T-helper 17 cell (primary cell): Measurements from ENCODE around the gene ZCWPW2. TPM values are rescaled to one million over a fixed set of nuclear protein-coding genes. Genes with fewer than 3 reads are reported as not detected.

Source experiments
- ATAC-seq: fragments of 150-1000 bp; cut with Tn5 transposase; 2 replicates; pipeline ENCODE4 v1.10.0; 2021; ENCODE audit warnings: mild to moderate bottlenecking, moderate library complexity
- DNase-seq, 3 donors: peaks; one replicate each; pipeline versions ENCODE4 v3.0.0 to v3.0.0-alpha.2; 2020 to 2021
- H3K9me3 ChIP-seq: one replicate; pipeline ENCODE4 v1.7.0; 2013; ENCODE audit warnings: low read length, mild to moderate bottlenecking; ENCODE audit not compliant: control insufficient read depth, poor library complexity, severe bottlenecking
- H3K27ac Mint-ChIP-seq: one replicate; pipeline ENCODE4 v1.8.0; 2022; ENCODE audit warnings: mild to moderate bottlenecking, moderate library complexity, mixed read lengths
- H3K27me3 Mint-ChIP-seq: one replicate; pipeline ENCODE4 v1.8.0; 2022; ENCODE audit warnings: mixed read lengths
- H3K36me3 Mint-ChIP-seq: one replicate; pipeline ENCODE4 v1.8.0; 2022; ENCODE audit warnings: low read depth, mixed read lengths
- H3K4me1 Mint-ChIP-seq: one replicate; pipeline ENCODE4 v1.8.0; 2022; ENCODE audit warnings: mild to moderate bottlenecking, mixed read lengths
- H3K4me3 Mint-ChIP-seq: one replicate; pipeline ENCODE4 v1.8.0; 2022; ENCODE audit warnings: mild to moderate bottlenecking, moderate library complexity, mixed read lengths
- total RNA-seq, 4 donors: library from RNA in 2 of 4; stranded (reverse) in 2 of 4; gene quantifications; one replicate each; pipeline ENCODE4 v1.2.3 and lab custom pipeline; 2022 to 2026

Gene ZCWPW2
- total RNA-seq, 2 donors from 2014 or later = 0.30 TPM; not detected in 1

DNA sequence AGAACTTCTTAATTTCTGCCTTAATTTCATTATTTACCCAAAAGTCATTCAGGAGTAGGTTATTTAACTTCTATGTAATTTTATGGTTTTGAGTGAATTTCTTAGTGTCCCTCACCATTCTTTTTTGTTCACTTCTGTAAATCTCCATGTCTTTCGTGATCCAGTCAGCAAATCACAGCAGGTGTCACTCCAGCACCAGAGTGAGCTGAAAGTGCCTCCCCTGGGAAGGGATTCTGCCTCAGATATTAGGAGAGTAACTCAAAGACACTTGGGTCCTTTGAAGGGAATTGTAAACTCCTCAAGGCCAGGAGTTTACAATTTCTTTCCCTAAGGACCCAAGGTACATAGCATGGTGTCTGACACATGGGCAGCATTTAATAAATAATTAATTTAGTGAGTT, 207.7 kb downstream of the ZCWPW2 start:
- no peak for ATAC-seq
- Mint-ChIP-seq H3K27ac (no peak overlapping the region), H3K27me3 (no peaks in the 10 kb centered on the region), H3K4me1 (no peaks in the 10 kb centered on the region), H3K36me3 (no peaks in the 10 kb centered on the region), H3K4me3 (no peak overlapping the region)
- no peak for DNase-seq
- no peaks in the 10 kb centered on the region for H3K9me3 ChIP-seq

GRCh38 chr3:28564211-28564610, 215.7 kb downstream of the ZCWPW2 start:
- Mint-ChIP-seq H3K36me3 (no peaks in the 10 kb centered on the region), H3K27ac (no peak overlapping the region), H3K27me3 (no peaks in the 10 kb centered on the region), H3K4me3 (no peak overlapping the region), H3K4me1 (no peaks in the 10 kb centered on the region)
- ATAC-seq (no peak), DNase-seq (no peak)
- no peaks in the 10 kb centered on the region for H3K9me3 ChIP-seq

DNA sequence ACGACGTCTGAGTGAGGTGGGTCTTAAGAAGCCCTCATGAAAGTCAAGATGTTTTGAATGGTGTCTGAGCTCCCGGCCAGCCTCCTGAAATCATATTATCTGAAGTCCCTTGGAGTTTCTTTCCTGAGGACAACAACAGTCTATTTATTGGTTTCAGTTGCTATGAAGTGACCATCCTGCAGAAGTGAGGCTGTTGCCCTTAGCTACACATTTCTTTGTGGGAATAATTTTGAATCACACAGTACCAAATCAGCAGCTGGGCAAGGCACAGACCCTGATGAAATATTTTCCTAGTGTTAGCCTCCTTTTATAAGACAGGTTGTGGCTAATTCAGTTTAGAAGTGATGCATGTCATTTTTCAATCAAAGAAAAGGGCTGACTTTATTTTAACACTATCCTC, 220.8 kb downstream of the ZCWPW2 start:
- H3K4me1 Mint-ChIP-seq = no peaks in the 10 kb centered on the region
- H3K9me3 ChIP-seq = no peaks in the 10 kb centered on the region
- DNase-seq = no peak
- no peak for ATAC-seq
- H3K27me3 Mint-ChIP-seq = peaks cover 11% of the 10 kb centered on the region
- H3K4me3 Mint-ChIP-seq = no peak overlapping the region
- no peaks in the 10 kb centered on the region for H3K36me3 Mint-ChIP-seq
- no peak overlapping the region for H3K27ac Mint-ChIP-seq

- H3K4me3 Mint-ChIP-seq = no peak overlapping the region
- no peak for DNase-seq
- peaks cover 2% of the 10 kb centered on the region for H3K36me3 Mint-ChIP-seq
- no peak for ATAC-seq
- no peaks in the 10 kb centered on the region for H3K9me3 ChIP-seq
- no peak overlapping the region for H3K27ac Mint-ChIP-seq
- peaks cover 42% of the 10 kb centered on the region for H3K27me3 Mint-ChIP-seq
- peaks cover 4% of the 10 kb centered on the region for H3K4me1 Mint-ChIP-seq
These were observed 225.5 kb downstream of the ZCWPW2 start for GRCh38 chr3:28574036-28574435.

DNA sequence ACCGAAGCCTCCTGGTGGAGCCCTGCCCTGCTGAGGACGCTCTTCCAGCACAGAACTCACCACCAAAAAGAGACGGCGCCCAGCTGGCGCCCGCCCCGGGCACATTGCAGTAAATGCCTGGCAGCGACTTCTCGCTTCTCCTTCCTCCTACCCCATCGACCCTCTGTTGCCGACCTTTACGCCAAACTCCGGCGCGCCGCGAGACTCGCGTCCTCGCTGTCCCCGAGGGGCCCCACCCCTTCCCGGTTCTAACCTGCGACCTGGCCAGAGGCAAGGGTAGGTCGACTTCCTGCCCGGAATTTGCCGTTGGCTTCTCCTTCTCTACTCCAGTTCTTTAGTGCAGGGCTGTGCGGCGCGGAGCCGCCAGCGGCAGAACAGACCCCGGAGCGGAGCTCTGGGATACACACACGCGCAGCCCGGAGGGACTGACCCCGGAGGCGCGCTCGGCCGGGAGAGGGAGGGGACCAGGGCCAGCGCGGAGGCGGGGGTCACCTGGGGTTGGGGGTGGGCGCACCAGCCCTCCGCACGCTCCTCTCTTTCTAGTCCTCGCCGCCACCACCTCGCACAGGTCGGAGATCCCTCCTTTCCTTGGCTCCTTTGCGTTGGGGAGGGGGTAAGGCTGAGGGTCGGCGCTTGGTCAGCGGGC, 226.7 kb downstream of the ZCWPW2 start:
- Mint-ChIP-seq H3K4me3 (no peak overlapping the region), H3K4me1 (peaks cover 4% of the 10 kb centered on the region), H3K27me3 (peaks cover 43% of the 10 kb centered on the region), H3K27ac (no peak overlapping the region), H3K36me3 (peaks cover 2% of the 10 kb centered on the region)
- no peak for DNase-seq
- ATAC-seq = no peak
- H3K9me3 ChIP-seq = no peaks in the 10 kb centered on the region

Other genes starting within 250 kb of the ZCWPW2 start
- 1 to 10 TPM; 5.4 to 8.3 TPM for gene CMC1, start 107.1 kb upstream of the ZCWPW2 start, total RNA-seq
- 10 to 100 TPM; 27.0 to 28.1 TPM for gene AZI2, start 103 bp downstream of the ZCWPW2 start, total RNA-seq